NCI-H1417 (cell line): Measurements from ENCODE around the gene FBXL7.
"Not testable (repeated sequence)": the region's sequence is repeated elsewhere in the genome, so short reads cannot be mapped to it uniquely, and the experiment has no call there.

Experiments used
- DNase-seq, 3 experiments: peaks; one replicate each; lab custom pipeline; 2025; lab: John Stamatoyannopoulos, UW

FBXL7 gene

GRCh38 chr5:15807248-15807647 is 307.3 kb downstream of the FBXL7 start:
- no peak for DNase-seq

- peak in 2 of 3 experiments; percentile 27 to 49 for DNase-seq
Observed at GRCh38 chr5:15807871-15808270, 307.9 kb downstream of the FBXL7 start.

- DNase-seq: no peak
Observed at GRCh38 chr5:15808577-15808976, 308.6 kb downstream of the FBXL7 start.

- DNase-seq: no peak
Observed at GRCh38 chr5:15819617-15820016, 319.6 kb downstream of the FBXL7 start.

GRCh38 chr5:15821506-15821905 is 321.5 kb downstream of the FBXL7 start:
- no peak for DNase-seq

DNA sequence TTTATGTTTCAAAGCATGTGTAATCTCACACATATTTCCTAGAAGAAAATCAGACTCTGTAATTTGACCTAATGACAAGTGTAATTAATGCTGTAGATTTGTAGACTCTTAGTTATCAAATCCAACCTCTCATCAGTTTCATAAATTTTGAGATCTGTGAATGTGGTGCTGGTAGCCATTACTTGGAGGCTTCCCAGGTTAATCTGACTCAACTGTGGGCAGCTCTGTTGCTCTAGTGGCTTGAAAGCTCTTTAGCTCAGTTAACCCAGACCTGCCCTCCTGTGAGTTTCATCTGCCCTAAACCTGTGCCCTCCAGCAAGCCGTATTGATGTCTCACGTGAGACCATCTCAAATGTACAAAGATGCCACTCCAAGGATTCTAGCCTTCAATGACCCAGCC is 323.4 kb downstream of the FBXL7 start:
- peak in 1 of 3 experiments; percentile 28 for DNase-seq

DNA sequence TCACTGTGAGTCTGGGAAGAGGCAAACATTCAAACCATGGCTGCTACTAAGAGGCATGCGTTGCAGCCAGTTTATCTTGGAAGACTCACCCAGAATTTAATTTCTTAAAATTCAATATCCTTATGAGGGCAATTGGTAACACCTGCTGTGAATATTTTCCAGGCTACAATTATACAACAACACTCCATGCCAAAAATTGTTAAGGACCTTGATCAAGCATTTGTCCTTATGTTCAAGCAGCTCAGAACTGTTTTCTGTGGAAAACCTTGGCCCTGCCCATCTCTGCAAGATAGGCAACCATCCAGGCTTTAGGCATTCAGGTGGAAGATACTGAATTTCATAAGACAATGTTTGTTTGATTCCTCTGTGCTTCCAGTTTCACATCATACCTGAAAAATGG is 327.8 kb downstream of the FBXL7 start:
- no peak for DNase-seq

DNA sequence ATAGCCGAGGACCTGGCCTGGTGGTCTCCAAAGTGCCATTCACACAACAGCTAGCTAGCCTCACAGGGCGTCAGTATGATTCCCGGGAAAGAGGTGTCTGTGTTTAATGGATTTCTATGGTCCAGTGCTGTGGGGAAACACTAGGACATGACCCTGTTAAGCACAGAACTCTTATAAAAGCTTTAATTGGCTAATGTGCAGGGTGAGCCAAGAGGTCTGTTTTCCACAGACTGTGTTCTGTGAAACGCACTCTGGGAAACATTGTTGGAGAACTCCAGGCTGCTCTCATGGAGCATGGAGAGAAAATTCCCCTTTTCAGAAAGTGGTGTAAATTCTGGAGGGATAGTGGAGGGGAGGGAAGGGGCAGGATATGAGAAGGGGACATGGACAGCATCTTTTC is 331.4 kb downstream of the FBXL7 start:
- no peak for DNase-seq

DNA sequence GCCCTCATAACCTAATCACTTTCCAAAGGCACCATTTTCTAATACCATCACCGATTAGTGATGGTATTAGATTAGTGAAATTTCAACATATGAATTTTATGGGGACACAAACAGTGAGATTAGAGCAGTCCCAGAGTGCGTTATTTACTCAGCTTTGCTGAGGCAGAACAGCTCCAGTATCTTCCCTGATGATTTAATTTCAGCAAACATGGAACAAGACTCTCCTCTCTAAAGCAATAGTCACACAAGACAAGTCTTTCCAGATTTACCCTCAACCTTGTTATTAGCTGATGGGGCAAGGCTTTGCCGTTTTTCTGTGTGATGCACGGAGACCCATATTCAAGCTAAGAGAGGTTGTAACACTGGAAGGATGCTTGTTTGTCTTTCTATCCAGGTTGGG is 333.4 kb downstream of the FBXL7 start:
- no peak for DNase-seq

GRCh38 chr5:15834596-15835245 is 334.7 kb downstream of the FBXL7 start:
- no peak for DNase-seq

DNA sequence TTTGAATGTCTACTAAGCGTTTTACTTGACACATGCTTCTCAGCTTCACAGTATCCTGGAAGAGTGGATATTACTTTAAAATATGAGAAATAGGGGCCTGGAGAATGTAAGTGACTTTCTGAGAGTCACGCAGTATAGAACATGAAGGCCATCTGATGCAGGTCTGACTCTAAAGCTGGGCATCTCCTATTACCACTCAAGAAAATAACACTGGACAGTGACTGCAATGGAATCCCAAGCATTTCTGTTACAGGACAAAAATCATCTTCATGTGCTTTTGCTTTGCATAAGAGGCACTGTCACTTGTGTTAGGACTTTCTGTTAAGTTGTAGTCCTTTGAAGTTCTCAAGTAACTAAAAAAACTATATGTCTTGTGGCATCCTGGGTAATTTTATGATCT is 335.5 kb downstream of the FBXL7 start:
- DNase-seq: no peak

DNA sequence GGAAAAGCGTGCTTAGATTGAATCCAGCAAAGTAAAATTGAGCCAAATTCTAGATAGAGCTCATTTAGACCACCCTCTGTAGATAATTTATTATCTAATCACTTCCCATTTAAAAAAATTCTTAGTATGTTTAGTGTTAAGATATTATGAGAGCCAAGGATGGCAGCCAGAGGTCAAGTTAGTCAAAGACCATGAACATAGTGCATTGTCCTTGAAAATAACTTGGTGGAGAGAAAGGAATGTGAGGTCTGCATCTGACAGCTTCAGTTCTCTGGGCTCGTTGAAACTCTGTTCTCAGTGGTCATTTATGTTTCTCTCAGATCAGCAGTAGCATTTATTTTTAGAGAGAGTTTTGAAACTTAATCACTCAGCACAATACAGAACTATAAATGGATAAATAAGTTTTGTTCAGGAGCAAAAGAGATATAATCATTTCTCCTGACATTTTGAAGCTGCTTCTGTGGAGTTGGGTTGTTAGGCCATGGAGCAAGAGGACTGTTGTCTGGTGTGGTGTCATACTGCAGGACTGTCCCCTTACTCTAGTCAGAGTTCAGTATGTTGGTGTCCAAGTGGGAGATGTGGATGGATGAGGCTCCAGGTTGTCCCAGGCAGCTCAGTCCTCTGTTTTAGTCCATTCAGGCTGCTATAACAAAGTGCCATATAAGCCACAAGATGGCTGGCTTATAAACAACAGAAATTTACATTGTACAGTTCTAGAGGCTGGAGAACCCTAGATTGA is 337.7 kb downstream of the FBXL7 start:
- DNase-seq: no peak

DNA sequence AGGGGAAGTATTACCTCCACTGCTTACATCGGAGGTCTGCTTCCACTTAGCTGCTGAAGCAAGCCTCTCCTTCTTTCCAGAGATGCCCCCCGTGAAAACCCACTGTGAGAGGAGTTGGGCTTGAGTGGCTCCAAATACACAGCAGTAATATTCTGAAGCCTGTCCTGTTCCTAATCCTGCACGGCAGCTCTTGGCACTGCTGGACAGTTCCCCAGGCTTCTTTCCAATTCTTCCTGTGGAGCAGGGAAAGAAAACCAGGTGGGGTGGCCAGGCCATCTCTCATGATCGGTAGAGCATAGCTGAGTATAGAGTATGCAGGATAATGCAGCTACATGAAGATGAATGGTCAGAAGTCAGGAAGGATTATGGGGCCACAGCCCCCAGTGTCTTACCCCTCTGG is 344.3 kb downstream of the FBXL7 start:
- no peak for DNase-seq

- DNase-seq: no peak
Observed at GRCh38 chr5:15844871-15845270, 344.9 kb downstream of the FBXL7 start.

- DNase-seq: no peak
Observed at GRCh38 chr5:15850536-15850935, 350.6 kb downstream of the FBXL7 start.

- DNase-seq: no peak
Observed at GRCh38 chr5:15850939-15851341, 351.0 kb downstream of the FBXL7 start.

- no peak for DNase-seq
Observed at GRCh38 chr5:15852217-15852616, 352.2 kb downstream of the FBXL7 start.

DNA sequence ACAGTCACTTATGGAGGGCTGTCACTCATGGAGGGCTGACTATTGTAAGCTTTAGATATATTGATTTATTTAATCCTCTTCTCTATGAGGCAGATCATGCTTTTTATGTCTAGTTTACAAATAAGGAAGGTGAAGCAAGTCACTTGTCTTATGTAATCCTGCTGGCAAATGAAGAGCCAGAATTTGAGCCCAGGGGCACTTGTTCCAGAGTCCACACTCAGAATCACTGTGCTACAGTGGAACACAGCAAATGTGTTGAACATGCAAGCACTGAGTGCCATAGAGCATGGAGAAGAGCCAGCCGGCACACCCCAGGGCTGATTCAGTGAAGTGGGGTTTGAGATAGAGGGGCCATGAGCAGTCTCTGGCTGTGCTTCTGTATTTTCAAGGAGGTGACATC is 353.0 kb downstream of the FBXL7 start:
- DNase-seq: no peak

DNA sequence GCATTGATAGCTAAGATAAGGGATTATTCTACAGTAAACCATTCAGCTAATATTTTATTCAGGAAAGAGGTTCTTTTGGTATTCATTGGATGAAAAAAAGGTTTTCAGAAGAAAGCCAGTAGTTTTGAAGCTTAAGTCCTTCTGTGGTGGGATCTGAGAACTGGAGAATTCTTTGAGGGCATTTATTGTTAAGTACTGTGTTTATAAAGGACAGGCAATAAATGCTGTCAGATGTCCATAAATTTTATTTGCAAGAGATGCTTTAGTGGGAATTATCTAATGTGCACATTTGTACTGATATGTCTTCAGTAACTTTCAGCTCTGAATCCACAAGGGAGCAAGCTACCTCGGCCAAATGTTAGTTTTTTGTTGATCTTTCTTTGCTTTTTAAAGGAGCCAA is 358.3 kb downstream of the FBXL7 start:
- no peak for DNase-seq

GRCh38 chr5:15864536-15865215 is 364.7 kb downstream of the FBXL7 start:
- no peak for DNase-seq

- DNase-seq: not testable (repeated sequence)
Observed at GRCh38 chr5:15872259-15872658, 372.3 kb downstream of the FBXL7 start.

DNA sequence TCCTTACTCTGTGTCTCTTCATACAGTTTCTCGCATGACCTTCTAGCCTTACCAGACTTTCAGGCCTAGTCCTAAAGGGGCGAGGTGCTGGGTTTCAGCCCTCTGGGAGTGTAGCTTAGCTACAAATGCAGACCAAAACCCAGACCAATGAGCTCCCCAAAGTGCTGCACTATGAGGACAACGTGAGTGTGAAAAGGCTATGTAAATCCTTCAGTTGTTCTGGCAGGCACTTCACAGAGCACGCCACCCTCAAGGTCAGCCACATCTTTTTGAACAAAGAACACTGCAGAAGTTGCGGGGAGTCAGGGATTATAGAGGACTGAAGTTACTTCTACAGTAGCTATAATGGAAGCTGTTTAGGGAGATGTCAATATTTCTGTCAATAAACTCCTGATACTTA is 377.9 kb downstream of the FBXL7 start:
- no peak for DNase-seq

DNA sequence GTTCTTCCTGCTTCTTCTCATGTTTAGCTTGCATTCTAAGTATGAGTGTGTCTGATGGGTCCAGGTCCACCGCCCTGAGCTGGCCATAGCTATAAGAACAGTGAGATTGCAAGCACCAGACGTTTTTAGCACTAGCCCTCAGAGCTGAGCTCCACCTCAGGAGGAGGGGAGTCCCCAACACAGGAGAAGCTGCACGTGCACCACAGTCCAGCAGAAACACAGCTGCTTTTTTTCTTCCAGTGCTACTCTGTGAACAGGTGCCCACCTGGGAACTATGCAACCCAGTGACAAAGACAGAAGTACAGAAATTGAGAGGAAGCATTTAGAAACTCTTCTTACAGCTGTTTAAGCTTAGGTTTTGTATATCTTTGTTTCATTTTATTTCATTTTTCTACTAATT is 380.2 kb downstream of the FBXL7 start:
- DNase-seq: no peak
